ENCODE data around the gene TNFRSF12A.

Gene TNFRSF12A

GRCh38 chr16:3026609-3027488 lies 6.7 kb downstream of the TNFRSF12A start:
- no peak for DNase-seq

GRCh38 chr16:3027489-3027795 lies 7.3 kb downstream of the TNFRSF12A start:
- DNase-seq: no peak

GRCh38 chr16:3027983-3028715 lies 8.0 kb downstream of the TNFRSF12A start:
- peak; percentile 86 to 89 for DNase-seq

GRCh38 chr16:3028716-3029319 lies 8.7 kb downstream of the TNFRSF12A start:
- DNase-seq: no peak

DNA sequence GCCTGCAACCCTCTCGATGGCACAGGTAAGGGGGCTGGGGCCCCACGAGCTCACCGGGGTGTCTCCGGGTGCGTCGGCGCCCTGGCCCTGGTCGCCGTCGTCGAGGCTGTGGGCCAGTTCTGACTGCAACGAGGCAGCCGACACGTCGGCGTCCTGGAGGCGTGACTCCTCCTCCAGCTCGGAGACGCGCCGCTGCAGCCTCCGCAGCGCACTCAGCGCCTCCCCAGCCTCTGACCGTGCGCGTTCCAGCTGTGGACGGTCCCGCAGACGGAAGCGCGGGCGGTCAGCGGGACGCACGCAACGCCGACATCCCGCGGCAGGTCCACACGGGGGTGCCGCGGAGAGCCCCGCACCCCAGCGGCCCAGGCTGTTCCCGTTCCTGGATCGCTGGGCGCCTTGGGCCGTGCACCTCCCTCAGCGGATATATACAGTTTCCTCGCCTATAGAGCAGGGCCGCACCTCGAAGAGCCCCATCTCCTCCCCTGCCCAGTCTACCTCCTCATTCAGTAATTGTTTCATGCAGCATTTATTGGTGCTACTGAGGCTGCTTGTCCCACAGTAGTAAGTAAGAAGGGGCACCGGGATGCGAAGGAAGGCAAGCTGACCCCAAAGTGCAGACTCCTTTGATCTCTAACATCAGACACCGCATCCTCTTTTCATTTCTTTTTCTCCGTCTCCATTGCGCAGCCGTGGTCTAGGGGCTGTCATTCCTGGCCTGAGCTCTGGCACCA lies 9.5 kb downstream of the TNFRSF12A start:
- peak in 1 of 2 donors; percentile 59 for DNase-seq

DNA sequence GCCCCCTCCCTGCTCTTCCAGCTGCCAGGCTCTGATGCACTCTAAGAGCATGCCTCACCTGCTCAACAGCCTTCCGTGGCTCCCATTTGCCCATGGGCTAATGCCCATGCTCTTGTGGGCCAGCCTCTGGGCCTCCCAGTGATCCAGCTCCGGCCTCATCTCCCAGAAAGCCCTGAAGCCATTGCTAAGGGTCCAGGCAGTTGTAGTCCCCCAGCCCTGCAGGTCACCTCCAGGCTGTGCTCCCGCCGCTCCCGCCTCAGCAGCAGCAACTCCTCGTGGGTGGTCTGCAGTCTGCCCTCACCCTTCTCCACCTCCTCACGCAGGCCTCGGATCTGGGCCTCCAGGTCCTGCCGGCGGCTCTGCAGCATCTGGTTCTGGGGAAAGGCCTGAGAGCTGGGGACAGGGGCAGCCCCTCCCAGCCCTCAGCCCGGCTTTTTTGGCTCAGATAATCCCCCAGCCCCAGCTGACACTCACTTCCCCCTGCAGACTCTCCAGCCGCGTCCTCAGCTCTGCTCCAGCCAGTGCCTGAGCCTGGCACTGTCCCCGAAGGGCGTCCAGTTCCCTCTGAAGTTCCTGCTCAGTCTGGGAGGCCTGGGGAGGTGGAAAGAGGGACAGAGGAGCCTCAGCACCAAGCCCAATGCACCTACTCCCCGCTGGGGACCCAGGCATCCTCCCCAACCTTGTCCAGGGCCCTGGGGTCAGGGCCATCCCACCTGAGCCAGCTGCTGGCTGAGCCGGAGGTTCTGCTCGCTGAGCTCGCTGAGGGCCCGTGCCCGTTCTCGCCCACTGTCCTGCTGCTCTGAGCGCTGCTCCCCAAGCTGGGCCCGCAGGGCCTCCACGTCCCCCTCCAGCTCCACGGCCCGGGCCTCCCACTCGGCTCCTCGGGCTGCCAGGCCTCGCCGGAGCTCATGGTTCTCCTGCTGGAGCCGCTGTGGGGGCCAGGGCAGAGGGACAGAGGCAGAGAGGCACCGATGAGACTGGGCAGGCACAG lies 10.3 kb downstream of the TNFRSF12A start:
- no peak for DNase-seq

DNA sequence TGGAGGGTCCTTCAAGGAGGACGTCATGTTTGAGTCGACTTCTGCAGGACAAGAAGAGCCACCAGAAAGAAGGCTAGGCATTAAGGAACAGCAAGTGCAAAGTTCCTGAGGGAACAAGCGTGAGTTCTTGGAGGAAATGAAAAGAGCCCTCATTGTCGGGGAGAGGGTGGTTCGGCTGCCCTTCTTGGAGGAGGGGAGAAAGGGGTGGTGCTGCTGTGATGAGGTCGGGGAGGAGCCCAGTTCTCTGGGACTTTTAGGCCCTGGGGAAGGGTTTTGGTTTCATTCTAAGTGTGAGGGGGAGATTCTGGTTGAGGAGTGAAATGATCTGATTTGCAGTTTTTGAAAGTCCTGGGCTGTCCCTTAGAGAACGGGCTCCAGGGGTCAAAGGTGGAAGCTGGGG lies 12.5 kb downstream of the TNFRSF12A start:
- no peak for DNase-seq

DNA sequence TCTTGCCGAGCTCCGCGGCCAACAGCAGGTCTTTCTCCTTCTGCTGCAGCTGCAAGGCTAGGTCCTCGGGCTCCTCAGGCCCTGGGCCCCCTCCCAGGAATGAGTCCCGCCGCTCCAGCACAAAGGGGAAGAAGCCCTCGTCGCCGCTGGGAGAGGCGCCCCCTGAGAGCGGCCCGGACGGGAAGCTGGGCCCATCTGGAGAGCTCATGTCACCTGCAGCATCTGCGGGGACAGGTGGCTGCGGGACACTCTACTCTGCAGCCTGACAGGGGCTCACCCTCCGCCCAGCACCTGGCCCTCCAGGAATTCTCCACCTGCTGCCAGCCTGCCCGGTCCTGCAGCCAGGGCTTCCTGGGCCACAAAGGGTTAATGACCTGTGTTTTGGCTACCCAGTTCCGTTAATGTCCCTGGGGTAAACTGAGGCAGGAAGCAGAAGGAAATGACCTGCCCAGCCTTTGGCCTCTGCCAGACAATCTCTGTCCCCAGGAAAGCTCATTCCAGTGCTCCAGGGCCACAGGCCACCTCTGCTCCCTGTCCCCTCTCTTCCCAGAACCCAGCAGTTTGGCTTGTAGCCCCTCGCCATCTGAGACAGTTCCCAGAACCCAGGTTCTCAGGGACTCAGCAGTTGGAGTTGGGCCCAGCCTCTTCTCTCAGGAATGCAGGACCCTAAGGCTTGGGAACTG lies 15.3 kb downstream of the TNFRSF12A start:
- no peak for DNase-seq

- DNase-seq: no peak
These were observed 16.0 kb downstream of the TNFRSF12A start for GRCh38 chr16:3035972-3036725.

DNA sequence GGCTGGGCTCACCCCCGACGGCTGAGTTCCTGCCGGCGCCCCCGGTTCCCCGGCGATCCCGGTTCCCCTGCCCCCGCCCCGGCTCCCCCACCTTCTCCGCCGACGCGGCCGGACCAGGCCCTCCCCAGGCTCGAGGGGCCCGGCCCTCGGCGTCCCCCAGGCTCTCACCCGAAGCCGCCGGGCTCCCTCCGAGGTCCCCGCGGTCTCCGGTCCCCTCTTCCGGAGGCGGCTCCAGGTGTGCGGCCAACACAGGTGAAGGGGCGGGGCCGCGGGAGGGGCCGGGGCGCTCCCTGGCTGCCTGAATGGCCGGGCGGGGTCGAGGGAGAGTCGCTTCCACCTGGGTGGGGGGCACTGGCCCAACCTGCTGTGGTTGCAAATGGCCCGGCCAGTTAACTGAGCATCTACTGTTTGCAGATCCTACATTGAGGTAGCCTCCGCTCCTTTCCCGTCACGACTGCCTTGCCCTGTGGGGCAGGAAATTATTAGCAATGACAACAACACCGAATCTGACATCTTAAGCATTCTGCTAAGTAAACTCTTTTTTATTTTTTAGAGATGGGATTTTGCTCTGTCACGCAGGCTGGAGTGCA lies 16.7 kb downstream of the TNFRSF12A start, which contains the start of gene BICDL2:
TSS of gene BICDL2 (minus strand) at position 219 of the 590 bp plus-strand sequence. CDS start 1,448 bp downstream, outside the sequence.
- DNase-seq: no peak

- DNase-seq: no peak
These were observed 18.1 kb downstream of the TNFRSF12A start for GRCh38 chr16:3038256-3038655.

- no peak for DNase-seq
These were observed 18.7 kb downstream of the TNFRSF12A start for GRCh38 chr16:3038896-3039295.

DNA sequence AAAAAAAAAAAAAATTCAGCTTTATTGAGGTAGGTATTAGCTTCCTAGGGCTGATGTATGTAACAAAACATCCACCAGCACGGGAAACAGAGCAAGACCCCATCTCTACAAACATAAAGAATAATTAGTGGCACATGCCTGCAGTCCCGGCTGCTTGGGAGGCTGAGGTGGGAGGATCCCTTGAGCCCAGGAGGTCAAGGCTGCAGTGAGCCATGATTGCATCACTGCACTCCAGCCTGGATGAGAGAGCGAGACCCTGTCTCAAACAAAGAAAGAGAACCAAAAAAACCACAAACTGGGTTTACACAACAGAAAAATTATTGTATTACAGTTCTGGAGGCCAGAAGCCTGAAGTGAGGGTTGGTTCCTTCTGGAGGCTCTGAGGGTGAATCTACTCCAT lies 22.2 kb downstream of the TNFRSF12A start:
- no peak for DNase-seq

DNA sequence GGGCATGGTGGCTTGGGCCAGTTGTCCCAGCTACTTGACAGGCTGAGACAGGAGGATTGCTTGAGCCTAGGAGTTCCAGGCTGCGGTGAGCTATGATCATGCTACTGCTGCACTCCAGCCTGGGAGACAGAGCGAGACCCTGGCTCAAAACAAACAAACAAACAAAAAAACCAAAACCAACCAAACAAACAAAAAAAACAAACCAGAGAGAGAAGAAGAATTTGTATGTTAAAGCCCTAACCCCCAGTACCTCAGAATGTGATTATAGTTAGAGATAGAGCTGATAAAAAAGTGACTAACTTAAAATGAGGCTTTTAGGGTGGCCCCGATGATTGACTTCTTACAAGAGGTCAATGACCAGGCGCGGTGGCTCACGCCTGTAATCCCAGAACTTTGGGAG lies 24.5 kb downstream of the TNFRSF12A start:
- no peak for DNase-seq

- DNase-seq: peak in 1 of 2 donors; percentile 56
These were observed 25.8 kb downstream of the TNFRSF12A start, which contains the start of gene MMP25 for GRCh38 chr16:3045758-3046640. Gene MMP25 (plus strand): TSS chr16:3046561. CDS start chr16:3046918, 357 bp downstream.

DNA sequence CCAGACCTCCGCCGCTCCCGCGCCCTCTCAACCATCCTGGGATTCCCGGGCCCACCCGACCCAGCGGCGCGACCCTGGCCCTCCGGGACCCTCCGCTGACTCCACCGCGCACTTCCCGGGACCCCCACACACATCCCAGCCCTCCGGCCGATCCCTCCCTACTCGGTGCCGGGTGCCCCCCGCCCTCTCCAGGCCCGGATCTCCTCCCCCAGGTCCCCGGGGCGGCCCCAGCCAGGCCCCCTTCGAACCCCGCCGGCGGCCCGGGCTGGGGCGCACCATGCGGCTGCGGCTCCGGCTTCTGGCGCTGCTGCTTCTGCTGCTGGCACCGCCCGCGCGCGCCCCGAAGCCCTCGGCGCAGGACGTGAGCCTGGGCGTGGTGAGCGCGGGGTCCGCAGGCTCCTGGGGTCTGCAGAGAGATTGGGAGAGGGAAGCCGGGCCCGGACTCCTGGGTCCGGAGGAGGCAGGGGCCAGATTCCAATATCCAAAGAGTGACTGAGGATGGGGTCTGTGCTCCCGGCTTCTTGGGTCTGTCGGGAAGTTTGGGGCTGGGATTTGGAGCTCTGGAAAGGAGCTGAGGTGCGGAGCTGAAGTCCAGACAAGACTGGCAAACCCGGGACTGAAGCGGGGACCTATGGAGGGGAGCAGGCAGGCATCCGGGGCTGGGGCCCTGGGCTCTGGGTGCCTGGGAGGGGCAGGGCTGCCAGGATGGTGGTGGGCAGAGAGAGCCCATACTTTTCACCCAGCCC lies 26.6 kb downstream of the TNFRSF12A start:
- DNase-seq: peak in 1 of 2 donors; percentile 4

- no peak for DNase-seq
These were observed 27.2 kb downstream of the TNFRSF12A start for GRCh38 chr16:3047387-3047720.

All from inflammatory macrophage (primary cell).